HG02885 (cell line): Measurements from ENCODE around the gene STAT4.

ENCODE experiments used
- ATAC-seq: cut with Tn5 transposase; IDR thresholded peaks from one replicate; pipeline ENCODE4 v1.9.1; 2021; ENCODE audit warnings: mild to moderate bottlenecking; ENCODE audit not compliant: unreplicated experiment, poor library complexity

Gene STAT4

GRCh38 chr2:191100216-191100615 is 50.6 kb downstream of the STAT4 start:
- ATAC-seq, result no peak

- ATAC-seq, result no peak
Observed at GRCh38 chr2:191087311-191087710, 63.5 kb downstream of the STAT4 start.

DNA sequence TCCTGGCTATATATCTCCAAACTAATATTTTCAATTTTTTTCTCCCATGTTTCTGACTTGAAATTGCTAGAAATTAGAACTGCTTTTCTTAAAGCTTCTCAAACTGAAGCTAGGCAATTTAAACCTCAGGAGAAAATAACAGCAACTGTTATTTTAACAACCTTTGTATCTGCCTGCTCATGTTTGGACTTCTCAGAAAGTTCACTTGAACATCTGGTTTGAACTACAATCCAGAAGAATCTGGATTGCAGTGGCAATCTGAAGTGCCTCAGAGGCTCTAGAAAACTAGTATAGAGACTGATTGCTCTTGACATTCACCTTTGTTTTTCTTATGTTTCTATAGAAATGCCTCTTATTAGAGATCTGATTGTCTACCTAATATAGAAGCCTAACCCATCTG is 64.1 kb downstream of the STAT4 start:
- no peak for ATAC-seq

GRCh38 chr2:191083540-191083939 is 67.3 kb downstream of the STAT4 start:
- ATAC-seq, result no peak

GRCh38 chr2:191082321-191082720 is 68.5 kb downstream of the STAT4 start:
- ATAC-seq, result no peak

DNA sequence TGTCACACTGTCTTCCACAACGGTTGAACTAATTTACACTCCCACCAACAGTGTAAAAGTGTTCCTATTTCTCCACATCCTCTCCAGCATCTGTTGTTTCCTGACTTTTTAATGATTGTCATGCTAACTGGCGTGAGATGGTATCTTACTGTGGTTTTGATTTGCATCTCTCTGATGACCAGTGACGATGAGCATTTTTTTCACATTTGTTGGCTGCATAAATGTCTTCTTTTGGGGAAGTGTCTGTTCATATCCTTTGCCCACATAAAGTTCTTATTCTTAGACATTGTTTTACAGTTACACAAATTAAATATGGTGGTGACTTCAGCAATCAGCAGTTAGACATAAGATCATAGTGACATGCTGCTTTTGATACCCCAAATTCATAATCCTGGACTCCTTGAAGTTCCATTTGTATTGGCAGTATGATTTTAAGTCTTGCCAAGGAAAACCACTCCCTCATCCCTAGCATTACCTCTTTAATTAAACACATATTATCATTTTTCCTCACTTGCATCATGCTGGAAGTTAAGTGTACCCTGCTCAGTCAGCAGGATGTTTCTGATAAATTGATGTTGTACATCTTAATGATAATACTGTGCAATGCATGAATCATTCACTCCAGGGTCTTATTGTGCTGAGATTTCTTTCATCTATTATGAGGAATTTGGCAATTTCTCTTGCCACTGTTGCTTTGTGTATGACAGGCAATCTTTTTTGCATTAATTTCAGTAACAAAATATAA is 69.2 kb downstream of the STAT4 start:
- ATAC-seq, result no peak

GRCh38 chr2:191078165-191078867 is 72.5 kb downstream of the STAT4 start:
- peak; percentile 62 for ATAC-seq

DNA sequence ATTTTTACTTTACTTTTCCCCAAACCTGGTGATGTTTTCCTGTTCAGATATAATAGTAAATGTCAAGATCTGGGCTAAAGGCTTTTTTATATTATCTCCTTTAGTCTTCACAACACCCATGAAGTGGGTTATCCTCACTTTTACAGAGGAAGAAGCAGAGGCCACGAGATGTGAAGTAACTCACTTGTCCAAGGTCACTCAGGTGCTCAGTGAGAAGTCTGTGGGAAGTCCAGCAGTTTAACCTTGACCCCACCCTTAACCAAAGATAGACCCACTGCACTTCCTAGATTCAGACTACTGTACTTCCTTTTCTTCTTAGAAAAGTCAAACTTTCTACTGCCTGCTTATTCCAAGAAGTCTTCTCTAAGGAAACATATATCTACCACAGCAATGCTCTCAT is 80.5 kb downstream of the STAT4 start:
- ATAC-seq, result no peak

- no peak for ATAC-seq
Observed at GRCh38 chr2:191069606-191070005, 81.2 kb downstream of the STAT4 start.

DNA sequence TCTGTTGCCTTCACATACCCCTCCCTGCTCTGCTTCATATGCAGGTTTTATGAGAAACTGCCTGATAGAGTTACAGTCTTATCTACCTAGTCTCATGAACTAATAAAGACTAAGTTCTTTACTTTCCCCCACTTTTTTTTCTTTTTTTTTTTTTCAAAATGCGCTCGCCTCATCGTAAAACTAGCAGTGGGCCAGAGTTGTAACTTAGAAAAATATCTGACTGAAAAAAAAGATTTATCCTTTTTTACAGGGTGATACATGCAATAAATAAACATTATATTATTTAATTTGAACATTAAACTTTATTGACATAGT is 83.9 kb downstream of the STAT4 start:
- ATAC-seq, result no peak

DNA sequence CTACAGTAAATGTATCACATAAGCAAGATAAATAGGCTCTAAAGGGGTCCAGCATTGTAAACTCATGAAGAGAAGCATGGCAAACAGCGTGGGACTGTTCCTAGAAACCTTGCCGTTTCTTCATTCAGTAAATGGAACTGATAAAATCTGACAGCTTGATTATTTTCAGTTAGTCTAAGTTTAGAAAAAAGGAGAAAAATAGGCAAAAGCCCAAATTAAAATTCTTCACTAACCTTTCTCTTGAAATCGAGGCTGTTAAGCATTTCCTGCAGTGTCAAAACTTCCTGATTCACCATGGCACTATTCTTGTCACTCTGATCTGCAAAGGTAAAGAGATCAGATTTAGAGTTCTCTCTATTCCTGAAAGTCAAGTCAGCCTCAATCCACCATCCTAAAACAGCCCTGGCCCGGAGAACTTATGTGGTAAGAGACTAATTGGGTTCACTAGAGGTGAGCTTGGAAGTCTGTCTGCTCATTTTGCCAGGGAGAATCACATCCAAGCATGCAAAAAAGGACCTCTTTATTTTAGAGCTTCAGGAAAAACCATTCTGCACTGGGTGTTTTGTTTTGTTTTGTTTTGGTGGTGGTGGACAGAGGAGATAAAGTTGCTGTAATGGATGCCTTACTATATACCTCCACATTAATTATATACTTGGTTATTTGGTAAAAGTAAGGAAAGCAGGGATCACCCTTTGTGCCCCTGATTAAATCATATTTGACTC is 84.4 kb downstream of the STAT4 start:
- ATAC-seq, result no peak

DNA sequence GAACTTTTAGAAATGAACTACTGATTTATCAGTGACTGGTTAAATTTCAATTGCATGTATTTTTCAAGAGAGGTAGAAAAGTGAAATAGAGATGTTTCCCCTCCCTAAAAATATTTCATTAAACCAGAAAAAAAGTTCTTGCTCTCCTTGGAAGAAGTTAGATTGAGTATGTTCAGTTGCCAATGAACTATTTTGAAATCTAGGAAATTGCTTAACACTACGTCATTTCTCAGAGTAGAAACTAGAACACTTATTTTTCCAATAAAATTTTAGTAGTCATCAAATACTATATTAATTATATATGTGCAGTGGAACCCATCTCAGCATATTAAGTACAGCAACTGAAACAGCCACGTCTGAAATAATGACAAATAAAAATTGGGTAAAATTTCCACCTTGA is 85.0 kb downstream of the STAT4 start:
- ATAC-seq, result no peak

DNA sequence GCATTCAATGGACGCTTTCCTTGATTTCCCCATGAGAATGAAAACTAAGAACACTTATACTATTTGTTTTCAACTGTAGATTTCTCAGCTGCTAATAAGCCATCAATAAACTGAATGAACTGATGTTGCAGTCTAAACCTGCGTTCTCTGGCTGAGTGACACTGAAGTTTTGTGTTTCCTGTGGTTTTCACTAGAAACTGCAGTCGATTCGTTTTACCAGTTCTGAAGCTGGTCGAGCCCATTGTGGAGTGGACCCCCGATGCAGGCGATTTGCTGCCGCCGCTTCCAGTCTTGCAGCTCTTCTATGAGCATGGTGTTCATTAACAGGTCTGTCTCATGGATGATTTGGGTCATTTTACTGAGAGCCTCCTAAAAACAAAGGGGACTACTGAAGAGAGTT is 86.2 kb downstream of the STAT4 start:
- ATAC-seq, result no peak

DNA sequence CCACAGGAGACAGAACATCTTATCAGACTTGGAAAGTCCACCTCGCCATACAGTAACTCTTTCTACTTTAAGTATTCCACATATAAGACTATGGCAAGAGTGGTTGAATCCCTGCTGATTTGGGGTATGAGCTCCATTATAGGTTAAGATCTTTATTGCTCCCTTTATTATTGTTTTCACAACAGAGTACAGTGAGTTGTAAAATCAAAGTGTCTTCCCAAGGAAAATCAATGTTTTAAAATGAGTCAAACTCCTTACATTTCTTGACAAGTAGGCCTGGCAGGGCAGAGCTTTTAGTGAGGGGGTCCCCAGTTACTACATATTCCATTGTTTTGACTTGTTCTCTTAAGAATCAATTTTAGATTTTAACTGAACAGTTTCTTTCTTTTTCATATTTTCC is 87.2 kb downstream of the STAT4 start:
- ATAC-seq, result no peak

DNA sequence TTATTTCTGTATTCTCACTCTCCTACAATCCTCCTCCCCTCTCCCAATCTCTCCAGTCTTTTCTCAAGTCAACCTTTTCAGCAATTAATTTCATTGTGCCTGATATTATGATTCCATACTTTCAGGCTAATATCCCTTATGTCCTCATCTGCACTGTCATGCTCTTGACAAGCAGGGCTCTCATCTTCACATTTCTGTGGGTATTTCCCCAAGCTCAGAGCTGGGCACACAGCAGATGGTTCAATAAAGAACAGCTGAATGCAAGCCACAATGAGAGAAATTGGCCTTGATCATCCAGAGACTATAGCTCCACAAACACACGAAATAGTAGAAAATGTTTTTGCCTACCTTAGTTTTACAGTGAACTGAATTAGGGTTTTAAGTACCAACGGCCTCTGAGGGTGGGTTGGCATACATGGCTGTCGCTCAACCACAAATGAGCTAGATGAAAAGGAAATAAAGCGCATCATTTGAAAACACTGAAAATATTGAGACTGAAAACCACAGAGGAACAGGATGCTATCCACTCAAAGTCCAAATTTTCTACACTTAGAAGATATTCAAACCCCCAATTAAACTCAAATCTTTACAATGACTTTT is 89.3 kb downstream of the STAT4 start:
- ATAC-seq, result no peak

GRCh38 chr2:191059308-191059707 is 91.5 kb downstream of the STAT4 start:
- no peak for ATAC-seq

DNA sequence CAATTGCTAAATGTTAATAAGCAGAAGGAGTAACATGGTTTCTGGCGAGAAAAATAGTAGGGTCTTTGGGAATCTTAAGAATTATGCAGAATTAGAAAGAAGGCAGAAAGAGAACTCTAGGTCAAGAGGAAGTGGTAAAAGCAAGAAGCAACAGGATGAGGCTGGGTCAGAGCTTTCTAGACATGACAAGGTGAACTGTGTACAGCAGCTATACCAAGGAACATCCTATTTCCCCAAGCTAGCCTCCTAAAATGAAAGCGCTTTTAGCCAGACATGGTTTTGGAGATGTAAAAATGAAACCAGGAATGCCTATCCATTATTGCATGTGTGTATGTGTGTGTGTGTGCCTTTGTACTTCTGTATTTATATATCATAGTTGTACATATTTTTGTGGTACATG is 94.6 kb downstream of the STAT4 start:
- no peak for ATAC-seq

- no peak for ATAC-seq
Observed at GRCh38 chr2:191053256-191053655, 97.5 kb downstream of the STAT4 start.

DNA sequence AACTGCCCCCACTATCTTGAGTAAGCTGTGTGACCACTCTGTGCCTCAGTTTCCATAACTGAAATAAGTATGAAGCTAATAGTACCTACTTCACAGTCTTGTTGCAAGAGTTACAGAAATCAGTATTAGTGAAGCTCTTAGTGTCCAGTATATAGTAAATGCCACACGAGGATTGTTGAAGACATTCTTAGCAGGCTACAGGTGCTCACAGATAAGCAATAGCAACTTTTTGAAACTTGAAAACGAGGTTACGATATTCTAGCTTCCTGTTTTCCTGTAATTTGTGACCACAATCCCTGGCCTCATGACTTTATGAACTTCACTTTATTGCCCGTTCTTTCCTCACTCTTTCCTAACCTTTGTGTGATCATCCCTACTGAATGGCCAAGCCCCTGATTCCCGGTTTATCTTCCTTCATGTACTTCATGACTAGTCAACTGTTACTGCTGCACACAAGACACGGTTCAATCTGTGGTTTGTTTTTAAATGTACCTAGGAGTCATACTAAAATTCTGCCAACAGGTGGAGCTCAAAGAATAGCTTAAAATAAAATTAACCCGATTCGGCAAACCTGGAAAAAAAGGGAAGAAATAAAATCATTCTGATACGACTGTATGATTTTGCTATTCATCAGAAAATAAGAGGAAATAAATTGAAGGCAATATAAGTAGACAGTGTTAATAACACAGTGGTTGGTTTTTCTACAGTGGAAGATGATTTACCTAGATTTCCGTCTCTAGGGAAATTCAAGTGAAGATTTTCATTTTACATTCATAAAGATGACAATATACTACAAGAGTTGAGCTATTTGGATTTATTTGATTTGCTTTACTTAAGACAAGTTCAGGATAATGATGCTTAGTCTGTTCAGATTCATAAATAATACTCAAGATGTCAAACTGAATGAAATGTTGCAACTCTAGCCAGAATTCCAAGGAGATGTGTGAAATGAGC is 98.7 kb downstream of the STAT4 start:
- ATAC-seq, result peak; percentile 59

DNA sequence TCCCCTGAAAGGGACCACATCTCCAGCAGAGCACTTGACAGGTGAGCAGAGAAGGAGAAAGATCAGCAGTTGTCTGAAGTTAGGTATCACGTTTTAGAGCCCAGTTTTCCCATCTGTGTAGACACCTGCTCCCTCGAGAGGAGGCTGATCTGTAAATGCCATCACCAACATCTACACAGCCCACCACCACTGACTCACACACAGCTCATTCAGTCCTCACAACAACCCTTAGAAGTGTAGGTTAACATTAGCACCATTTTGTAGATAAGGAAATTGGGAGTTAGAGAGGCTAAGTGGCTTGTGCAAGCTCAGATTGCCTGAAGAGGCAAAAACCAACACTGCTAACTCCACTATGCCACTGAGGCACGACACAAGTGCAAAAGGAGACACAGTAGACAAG is 99.6 kb downstream of the STAT4 start:
- no peak for ATAC-seq
